RWPE2 (cell line): ENCODE measurements around the gene TIE1.

Experiments used
- ATAC-seq: fragments of 200-7000 bp; cut with Tn5 transposase; 3 replicates; pipeline ENCODE4 v1.9.1; 2021; ENCODE audit warnings: low read depth
- DNase-seq: peaks from one replicate; pipeline ENCODE4 v3.0.0-alpha.2; 2020; ENCODE audit warnings: low spot score
- H3K27ac ChIP-seq: fragments of 450-650 bp; 2 replicates; pipeline ENCODE4 v1.5.1; 2017; ENCODE audit warnings: mild to moderate bottlenecking; ENCODE audit not compliant: poor library complexity, severe bottlenecking
- H3K27me3 ChIP-seq: fragments of 250-450 bp; sonication (Bioruptor Pico); 2 replicates; pipeline ENCODE4 v1.5.1; 2021; ENCODE audit warnings: mild to moderate bottlenecking, moderate library complexity; ENCODE audit not compliant: insufficient read depth, poor library complexity, severe bottlenecking
- H3K36me3 ChIP-seq: fragments of 250-450 bp; sonication (Bioruptor Pico); 2 replicates; pipeline ENCODE4 v1.5.1; 2020; ENCODE audit warnings: low read depth, mild to moderate bottlenecking, moderate library complexity
- H3K4me1 ChIP-seq: fragments of 250-450 bp; sonication (Bioruptor Pico); 2 replicates; pipeline ENCODE4 v1.5.1; 2021; ENCODE audit warnings: mild to moderate bottlenecking, moderate library complexity; ENCODE audit not compliant: insufficient read depth, poor library complexity, severe bottlenecking
- H3K4me3 ChIP-seq: fragments of 250-450 bp; sonication (Bioruptor Pico); 2 replicates; pipeline ENCODE4 v1.5.1; 2021; ENCODE audit warnings: mild to moderate bottlenecking, moderate library complexity; ENCODE audit not compliant: severe bottlenecking
- H3K9me3 ChIP-seq: fragments of 250-450 bp; sonication (Bioruptor Pico); 2 replicates; pipeline ENCODE4 v1.5.1; 2021; ENCODE audit warnings: mild to moderate bottlenecking, moderate library complexity; ENCODE audit not compliant: severe bottlenecking
- TF ChIP-seq, protein P1 (sequence below): fragments of 450-650 bp; IDR thresholded peaks from one replicate; pipeline ENCODE4 v1.5.1; 2017; ENCODE audit warnings: mild to moderate bottlenecking, moderate library complexity; ENCODE audit not compliant: poor library complexity, severe bottlenecking

The TIE1 gene

DNA sequence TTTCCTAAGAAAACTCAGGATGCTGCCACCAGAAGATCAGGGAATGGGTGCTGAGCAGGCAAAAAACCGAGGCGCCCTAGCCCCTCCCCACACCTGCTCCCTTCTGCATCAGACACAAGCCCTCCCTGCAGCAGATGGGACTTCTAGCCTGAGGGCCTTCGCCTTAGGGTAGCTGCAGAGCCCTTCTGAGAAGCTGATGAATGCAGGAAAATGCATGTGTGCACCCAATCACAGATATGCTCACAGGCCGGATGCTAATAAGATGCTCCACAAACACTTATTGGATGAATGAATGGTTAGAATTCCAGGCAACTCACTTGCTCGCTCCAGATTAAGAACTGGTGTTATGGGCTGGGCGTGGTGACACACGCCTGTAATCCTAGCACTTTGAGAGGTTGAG lies 8.6 kb upstream of the TIE1 start:
- no peaks in the 10 kb centered on the region for H3K9me3 ChIP-seq
- H3K4me3 ChIP-seq = no peak overlapping the region
- TF ChIP-seq, protein P1, sequence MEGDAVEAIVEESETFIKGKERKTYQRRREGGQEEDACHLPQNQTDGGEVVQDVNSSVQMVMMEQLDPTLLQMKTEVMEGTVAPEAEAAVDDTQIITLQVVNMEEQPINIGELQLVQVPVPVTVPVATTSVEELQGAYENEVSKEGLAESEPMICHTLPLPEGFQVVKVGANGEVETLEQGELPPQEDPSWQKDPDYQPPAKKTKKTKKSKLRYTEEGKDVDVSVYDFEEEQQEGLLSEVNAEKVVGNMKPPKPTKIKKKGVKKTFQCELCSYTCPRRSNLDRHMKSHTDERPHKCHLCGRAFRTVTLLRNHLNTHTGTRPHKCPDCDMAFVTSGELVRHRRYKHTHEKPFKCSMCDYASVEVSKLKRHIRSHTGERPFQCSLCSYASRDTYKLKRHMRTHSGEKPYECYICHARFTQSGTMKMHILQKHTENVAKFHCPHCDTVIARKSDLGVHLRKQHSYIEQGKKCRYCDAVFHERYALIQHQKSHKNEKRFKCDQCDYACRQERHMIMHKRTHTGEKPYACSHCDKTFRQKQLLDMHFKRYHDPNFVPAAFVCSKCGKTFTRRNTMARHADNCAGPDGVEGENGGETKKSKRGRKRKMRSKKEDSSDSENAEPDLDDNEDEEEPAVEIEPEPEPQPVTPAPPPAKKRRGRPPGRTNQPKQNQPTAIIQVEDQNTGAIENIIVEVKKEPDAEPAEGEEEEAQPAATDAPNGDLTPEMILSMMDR = no peak
- no peak overlapping the region for H3K27ac ChIP-seq
- peaks cover 7% of the 10 kb centered on the region for H3K4me1 ChIP-seq
- ATAC-seq = no peak
- H3K36me3 ChIP-seq = no peaks in the 10 kb centered on the region
- DNase-seq = no peak
- no peaks in the 10 kb centered on the region for H3K27me3 ChIP-seq

GRCh38 chr1:43292679-43293078 lies 8.1 kb upstream of the TIE1 start:
- TF ChIP-seq, protein P1 = no peak
- Histone ChIP-seq H3K9me3 (no peaks in the 10 kb centered on the region), H3K36me3 (no peaks in the 10 kb centered on the region), H3K4me1 (peaks cover 7% of the 10 kb centered on the region), H3K27ac (no peak overlapping the region), H3K27me3 (no peaks in the 10 kb centered on the region), H3K4me3 (no peak overlapping the region)
- DNase-seq (no peak), ATAC-seq (no peak)

DNA sequence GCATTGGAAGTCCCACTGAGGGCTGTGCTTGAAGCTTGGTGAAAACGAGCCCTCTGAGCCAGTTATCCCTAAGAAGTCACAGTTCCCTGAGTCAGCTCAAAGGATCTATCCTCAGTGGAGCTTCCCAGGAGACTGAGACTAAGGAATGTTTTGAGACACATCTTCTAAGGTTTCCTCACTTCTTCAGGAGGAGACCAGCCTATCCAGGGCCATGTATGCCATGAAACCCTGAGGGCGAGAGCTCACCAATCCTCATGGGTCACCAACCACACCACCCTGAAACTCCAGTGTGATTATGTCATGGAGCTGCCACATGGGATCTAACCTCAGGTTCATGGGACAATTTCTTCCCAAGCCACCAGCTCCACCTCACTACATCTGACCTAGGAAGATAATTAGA lies 7.6 kb upstream of the TIE1 start:
- Histone ChIP-seq H3K4me1 (peaks cover 7% of the 10 kb centered on the region), H3K27ac (no peak overlapping the region), H3K4me3 (no peak overlapping the region), H3K9me3 (no peaks in the 10 kb centered on the region), H3K36me3 (no peaks in the 10 kb centered on the region), H3K27me3 (no peaks in the 10 kb centered on the region)
- TF ChIP-seq, protein P1 = no peak
- no peak for DNase-seq
- ATAC-seq = no peak

DNA sequence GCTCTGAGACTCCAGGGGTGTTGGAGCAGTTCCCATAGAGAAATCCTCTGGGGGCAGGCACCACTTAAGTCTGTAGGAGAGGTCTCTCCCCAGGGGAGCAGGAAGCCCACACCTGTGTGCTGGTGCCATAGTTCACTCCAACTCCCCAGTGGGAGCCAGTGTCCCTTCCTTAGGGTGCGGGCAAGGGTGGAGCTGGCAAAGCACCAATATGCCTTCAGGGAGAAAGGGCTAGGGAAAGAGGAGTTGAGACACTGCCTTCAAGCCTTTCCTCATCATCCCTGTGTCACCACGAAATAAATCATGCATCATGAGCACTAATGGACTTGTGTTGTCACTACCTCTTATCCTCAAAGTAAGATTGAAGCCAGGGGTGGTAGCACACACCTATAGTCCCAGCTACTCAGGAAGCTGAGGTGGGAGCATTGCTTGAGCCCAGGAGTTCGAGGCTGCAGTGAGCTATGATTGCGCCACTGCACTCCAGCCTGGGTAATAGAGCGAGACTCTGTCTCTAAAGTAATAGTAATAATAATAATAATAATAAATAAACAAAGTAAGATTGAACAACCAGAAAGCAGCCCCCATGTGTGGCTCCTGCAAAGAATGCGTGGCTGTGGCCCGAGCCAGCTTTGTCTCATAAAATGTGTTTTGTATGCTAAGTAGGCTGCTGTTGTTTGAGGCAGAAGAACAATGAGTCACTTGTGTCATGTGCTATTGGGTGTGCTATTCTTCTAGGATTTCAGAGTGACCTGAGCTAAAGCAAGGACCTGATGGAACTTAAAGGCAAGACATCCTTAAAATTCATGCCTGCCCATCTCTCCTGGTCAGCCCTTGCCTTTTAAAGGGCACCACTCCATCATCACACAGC lies 6.7 kb upstream of the TIE1 start:
- ATAC-seq (peak; percentile 70), DNase-seq (no peak)
- TF ChIP-seq, protein P1 = no peak
- no peaks in the 10 kb centered on the region for H3K9me3 ChIP-seq
- no peak overlapping the region for H3K27ac ChIP-seq
- H3K36me3 ChIP-seq = no peaks in the 10 kb centered on the region
- H3K4me1 ChIP-seq = peaks cover 7% of the 10 kb centered on the region
- H3K27me3 ChIP-seq = no peaks in the 10 kb centered on the region
- no peak overlapping the region for H3K4me3 ChIP-seq

DNA sequence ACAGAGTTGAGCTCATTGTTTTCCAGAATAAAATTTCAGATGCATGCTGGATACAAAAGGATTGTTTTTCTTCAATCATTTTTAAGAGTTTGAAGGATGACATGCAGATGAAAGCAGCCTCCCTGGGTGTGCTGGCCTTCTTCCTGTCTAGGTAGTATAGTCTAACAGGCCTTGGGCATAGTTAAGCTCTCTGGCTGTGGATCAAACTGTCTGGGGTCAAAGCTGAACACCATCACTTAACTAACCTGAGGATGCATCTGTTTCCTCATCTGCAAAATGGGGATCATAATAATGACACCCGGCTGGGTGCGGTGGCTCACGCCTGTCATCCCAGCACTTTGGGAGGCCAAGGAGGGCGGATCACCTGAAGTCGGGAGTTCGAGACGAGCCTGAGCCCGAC lies 6.0 kb upstream of the TIE1 start:
- Histone ChIP-seq H3K4me1 (peaks cover 7% of the 10 kb centered on the region), H3K36me3 (no peaks in the 10 kb centered on the region), H3K27ac (no peak overlapping the region), H3K27me3 (no peaks in the 10 kb centered on the region), H3K4me3 (no peak overlapping the region), H3K9me3 (no peaks in the 10 kb centered on the region)
- DNase-seq = no peak
- no peak for ATAC-seq
- TF ChIP-seq, protein P1 = no peak
